Bronchial epithelial cell (primary cell): Measurements from ENCODE around the gene EXD2. TPM values are rescaled to one million over a fixed set of nuclear protein-coding genes. Genes with fewer than 3 reads are reported as not detected.
A peak's percentile ranks its signal among the peaks of the same experiment; 100 is the strongest.

Experiments
- DNase-seq: peaks from one replicate; pipeline ENCODE4 v3.0.0-alpha.2; 2010; ENCODE audit warnings: low read depth
- FAIRE-seq: peaks from 2 replicates; lab custom pipeline; 2011; peaks lifted over from hg19 to GRCh38; lab: Jason Lieb, UNC
- H3K27me3 ChIP-seq: 2 replicates; pipeline ENCODE4 v1.5.1; 2011; ENCODE audit warnings: low read length; ENCODE audit not compliant: control insufficient read depth, insufficient read depth
- H3K36me3 ChIP-seq: 2 replicates; pipeline ENCODE4 v1.5.1; 2011; ENCODE audit warnings: low read length; ENCODE audit not compliant: control insufficient read depth, insufficient read depth
- H3K4me3 ChIP-seq: 2 replicates; pipeline ENCODE4 v1.5.1; 2011; ENCODE audit warnings: mild to moderate bottlenecking, low read depth, low read length, control low read depth
- total RNA-seq: library from RNA; depleted of rRNA; stranded (reverse); fragments of >200 nt; gene quantifications from 2 replicates; pipeline ENCODE4 v1.2.1, GENCODE V29; 2014
- TF ChIP-seq, protein P1 (sequence below): IDR thresholded peaks from 2 replicates; pipeline ENCODE4 v1.5.1; 2011; ENCODE audit warnings: mild to moderate bottlenecking, moderate library complexity, low read length, control low read depth, inconsistent platforms; ENCODE audit not compliant: insufficient read depth, severe bottlenecking

The EXD2 gene
- total RNA-seq, 1 donor from 2014 or later: 15.5 TPM

DNA sequence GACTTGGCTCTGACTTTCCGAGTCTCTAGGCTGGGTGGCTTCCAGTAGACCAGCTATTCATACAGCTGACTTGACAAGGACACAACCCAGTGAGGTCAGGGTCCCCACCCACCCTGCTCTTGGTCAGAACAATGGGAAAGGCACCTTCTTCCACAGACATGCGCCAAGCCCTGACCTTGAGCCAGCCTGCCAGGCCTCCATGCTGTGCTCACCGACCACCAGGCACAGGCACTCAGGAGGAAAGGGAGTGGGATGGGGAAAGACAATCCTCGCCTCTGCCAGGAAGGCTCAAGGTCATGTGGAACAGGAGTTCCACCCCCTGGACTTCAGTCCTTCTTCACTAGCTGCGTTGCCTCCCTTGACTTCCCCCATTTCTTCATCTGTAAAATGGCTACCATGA lies 100.1 kb downstream of the EXD2 start:
- Histone ChIP-seq H3K4me3 (no peak overlapping the region), H3K36me3 (no peaks in the 10 kb centered on the region), H3K27me3 (no peaks in the 10 kb centered on the region)
- TF ChIP-seq, protein P1, sequence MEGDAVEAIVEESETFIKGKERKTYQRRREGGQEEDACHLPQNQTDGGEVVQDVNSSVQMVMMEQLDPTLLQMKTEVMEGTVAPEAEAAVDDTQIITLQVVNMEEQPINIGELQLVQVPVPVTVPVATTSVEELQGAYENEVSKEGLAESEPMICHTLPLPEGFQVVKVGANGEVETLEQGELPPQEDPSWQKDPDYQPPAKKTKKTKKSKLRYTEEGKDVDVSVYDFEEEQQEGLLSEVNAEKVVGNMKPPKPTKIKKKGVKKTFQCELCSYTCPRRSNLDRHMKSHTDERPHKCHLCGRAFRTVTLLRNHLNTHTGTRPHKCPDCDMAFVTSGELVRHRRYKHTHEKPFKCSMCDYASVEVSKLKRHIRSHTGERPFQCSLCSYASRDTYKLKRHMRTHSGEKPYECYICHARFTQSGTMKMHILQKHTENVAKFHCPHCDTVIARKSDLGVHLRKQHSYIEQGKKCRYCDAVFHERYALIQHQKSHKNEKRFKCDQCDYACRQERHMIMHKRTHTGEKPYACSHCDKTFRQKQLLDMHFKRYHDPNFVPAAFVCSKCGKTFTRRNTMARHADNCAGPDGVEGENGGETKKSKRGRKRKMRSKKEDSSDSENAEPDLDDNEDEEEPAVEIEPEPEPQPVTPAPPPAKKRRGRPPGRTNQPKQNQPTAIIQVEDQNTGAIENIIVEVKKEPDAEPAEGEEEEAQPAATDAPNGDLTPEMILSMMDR: no peak
- FAIRE-seq: no peak
- no peak for DNase-seq

DNA sequence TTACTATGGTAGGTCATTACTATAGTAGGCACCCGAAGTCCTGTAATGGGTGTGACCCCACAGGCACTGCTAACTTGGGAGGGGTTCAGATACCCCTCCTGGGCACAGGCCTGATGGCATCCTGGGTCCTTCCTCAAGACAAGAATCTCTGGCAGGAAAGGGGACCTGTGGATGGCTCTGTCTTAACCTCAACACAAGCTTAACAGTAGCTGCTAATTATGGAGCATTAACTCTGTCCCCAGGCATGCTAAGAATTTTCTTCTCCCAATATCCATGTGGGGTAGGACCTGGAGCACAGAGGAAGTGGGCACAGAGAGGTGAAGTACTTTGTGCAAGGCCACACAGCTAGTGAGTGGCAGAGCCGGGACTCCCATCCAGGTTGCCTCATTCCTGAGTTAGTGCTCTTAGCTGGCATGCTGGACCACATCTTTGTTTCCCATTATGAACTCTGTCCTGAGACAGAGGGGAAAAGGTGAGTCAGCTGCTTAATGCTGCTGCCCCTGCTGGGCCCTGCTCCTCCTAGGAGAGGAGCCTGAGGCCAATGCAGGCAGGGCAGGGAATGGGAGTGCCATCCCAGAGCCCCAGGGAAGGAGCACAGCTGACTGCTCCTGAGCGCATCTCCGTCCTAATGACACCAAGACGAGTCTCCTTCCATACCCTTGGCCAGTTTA lies 100.7 kb downstream of the EXD2 start:
- DNase-seq (no peak), FAIRE-seq (peak; percentile 52)
- no peaks in the 10 kb centered on the region for H3K27me3 ChIP-seq
- TF ChIP-seq, protein P1: no peak
- no peaks in the 10 kb centered on the region for H3K36me3 ChIP-seq
- H3K4me3 ChIP-seq: no peak overlapping the region

Other genes with a start within 250 kb of the EXD2 start
- 118 and 165 TPM in 2 replicates for gene ACTN1, start 212.2 kb upstream of the EXD2 start, total RNA-seq
- gene DCAF5, start 38.4 kb upstream of the EXD2 start, total RNA-seq: 11.1 and 14.1 TPM in 2 replicates
- gene GALNT16, start 68.7 kb downstream of the EXD2 start, total RNA-seq: not detected in 2 replicates
- 91.6 and 242 TPM in 2 replicates for gene ERH, start 206.8 kb downstream of the EXD2 start, total RNA-seq
- gene SLC39A9, start 207.2 kb downstream of the EXD2 start, total RNA-seq: 112 and 140 TPM in 2 replicates